Medulla oblongata (tissue), 1 donor: ENCODE measurements around the gene TDRD1.

ENCODE experiments used
- DNase-seq: peaks from one replicate; pipeline ENCODE4 v3.0.0-alpha.2; 2015; ENCODE audit errors: extremely low spot score

TDRD1 gene

GRCh38 chr10:114239117-114239993 is 60.2 kb downstream of the TDRD1 start, which contains the start of gene VWA2:
Gene VWA2 (plus strand): TSS chr10:114239254. CDS start chr10:114248714, 9,460 bp downstream.
- DNase-seq, result no peak

- no peak for DNase-seq
These were observed 60.8 kb downstream of the TDRD1 start for GRCh38 chr10:114239994-114240345.

- DNase-seq, result no peak
These were observed 63.1 kb downstream of the TDRD1 start for GRCh38 chr10:114242235-114242634.

GRCh38 chr10:114243661-114244060 is 64.5 kb downstream of the TDRD1 start:
- DNase-seq, result no peak

GRCh38 chr10:114244126-114244525 is 65.0 kb downstream of the TDRD1 start:
- DNase-seq, result no peak

GRCh38 chr10:114245121-114245791 is 66.1 kb downstream of the TDRD1 start:
- DNase-seq, result no peak

- no peak for DNase-seq
These were observed 67.6 kb downstream of the TDRD1 start for GRCh38 chr10:114246679-114247305.

- DNase-seq, result no peak
These were observed 71.1 kb downstream of the TDRD1 start for GRCh38 chr10:114250236-114250635.

GRCh38 chr10:114250716-114251115 is 71.6 kb downstream of the TDRD1 start:
- DNase-seq, result no peak

- DNase-seq, result no peak
These were observed 72.9 kb downstream of the TDRD1 start for GRCh38 chr10:114252092-114252491.

GRCh38 chr10:114252883-114253282 is 73.7 kb downstream of the TDRD1 start:
- no peak for DNase-seq

GRCh38 chr10:114255227-114255626 is 76.1 kb downstream of the TDRD1 start:
- DNase-seq, result no peak

- no peak for DNase-seq
These were observed 77.0 kb downstream of the TDRD1 start for GRCh38 chr10:114256008-114256765.

GRCh38 chr10:114256822-114257221 is 77.7 kb downstream of the TDRD1 start:
- no peak for DNase-seq

- no peak for DNase-seq
These were observed 78.3 kb downstream of the TDRD1 start for GRCh38 chr10:114257498-114257897.

- no peak for DNase-seq
These were observed 79.2 kb downstream of the TDRD1 start for GRCh38 chr10:114258274-114258840.

GRCh38 chr10:114259824-114260223 is 80.7 kb downstream of the TDRD1 start:
- DNase-seq, result no peak

GRCh38 chr10:114260366-114260765 is 81.2 kb downstream of the TDRD1 start:
- DNase-seq, result no peak

GRCh38 chr10:114261076-114261475 is 81.9 kb downstream of the TDRD1 start:
- no peak for DNase-seq

GRCh38 chr10:114262496-114262895 is 83.3 kb downstream of the TDRD1 start:
- DNase-seq, result no peak

- DNase-seq, result no peak
These were observed 86.4 kb downstream of the TDRD1 start for GRCh38 chr10:114265392-114266053.
